Glomerular visceral epithelial cell (primary cell): ENCODE results near the gene VAT1L.

Experiments used
- DNase-seq: peaks from one replicate; pipeline ENCODE4 v3.0.0-alpha.2; 2016; ENCODE audit errors: extremely low spot score

Gene VAT1L

GRCh38 chr16:77782694-77783093 lies 5.7 kb upstream of the VAT1L start:
- DNase-seq, result no peak

GRCh38 chr16:77784441-77785372 lies 3.7 kb upstream of the VAT1L start:
- no peak for DNase-seq

GRCh38 chr16:77785373-77785764 lies 3.0 kb upstream of the VAT1L start:
- DNase-seq, result no peak

- no peak for DNase-seq
Measured at GRCh38 chr16:77786186-77786847, 2.0 kb upstream of the VAT1L start.

GRCh38 chr16:77787452-77787851 lies 912 bp upstream of the VAT1L start:
- no peak for DNase-seq

GRCh38 chr16:77789085-77790008 lies 983 bp downstream of the VAT1L start:
- DNase-seq, result no peak

GRCh38 chr16:77790009-77790372 lies 1.6 kb downstream of the VAT1L start:
- no peak for DNase-seq

- DNase-seq, result no peak
Measured at GRCh38 chr16:77790912-77791311, 2.5 kb downstream of the VAT1L start.

- no peak for DNase-seq
Measured at GRCh38 chr16:77793417-77793816, 5.1 kb downstream of the VAT1L start.

GRCh38 chr16:77794586-77794985 lies 6.2 kb downstream of the VAT1L start:
- no peak for DNase-seq

GRCh38 chr16:77801817-77802216 lies 13.5 kb downstream of the VAT1L start:
- DNase-seq, result no peak

- no peak for DNase-seq
Measured at GRCh38 chr16:77805398-77805797, 17.0 kb downstream of the VAT1L start.

GRCh38 chr16:77807021-77807420 lies 18.7 kb downstream of the VAT1L start:
- no peak for DNase-seq

GRCh38 chr16:77812856-77813500 lies 24.6 kb downstream of the VAT1L start:
- no peak for DNase-seq

GRCh38 chr16:77816293-77816692 lies 27.9 kb downstream of the VAT1L start:
- DNase-seq, result no peak

GRCh38 chr16:77820340-77820739 lies 32.0 kb downstream of the VAT1L start:
- DNase-seq, result no peak

- no peak for DNase-seq
Measured at GRCh38 chr16:77822661-77823060, 34.3 kb downstream of the VAT1L start.

- DNase-seq, result no peak
Measured at GRCh38 chr16:77823067-77823466, 34.7 kb downstream of the VAT1L start.

- no peak for DNase-seq
Measured at GRCh38 chr16:77825196-77825595, 36.8 kb downstream of the VAT1L start.

GRCh38 chr16:77827032-77827431 lies 38.7 kb downstream of the VAT1L start:
- no peak for DNase-seq

GRCh38 chr16:77833921-77834634 lies 45.7 kb downstream of the VAT1L start:
- peak; percentile 5 for DNase-seq
